ENCODE results near the gene TRIM67. TPM values are rescaled to one million over a fixed set of nuclear protein-coding genes. Genes with fewer than 3 reads are reported as not detected.
"Not testable (repeated sequence)": the region's sequence is repeated elsewhere in the genome, so short reads cannot be mapped to it uniquely, and the experiment has no call there.

Gene TRIM67
- total RNA-seq, 2 donors from 2014 or later: not detected

GRCh38 chr1:231151811-231152210 lies 10.0 kb upstream of the TRIM67 start:
- peaks cover 9% of the 10 kb centered on the region for H3K9me3 ChIP-seq
- no peaks in the 10 kb centered on the region for H3K4me1 ChIP-seq (ENCODE audit: control insufficient read depth in 1 of 2, low read depth in 2 of 2)
- H3K36me3 ChIP-seq: no peaks in the 10 kb centered on the region
- ATAC-seq (ENCODE audit: insufficient number of reproducible peaks, low FRiP score, low read depth) (no peak), DNase-seq (ENCODE audit: low spot score) (no peak)
- no peaks in the 10 kb centered on the region for H3K27me3 ChIP-seq (replicated peaks; ENCODE audit: insufficient read depth)
- no peak overlapping the region for H3K4me3 ChIP-seq
- H3K27ac ChIP-seq: no peak overlapping the region
- no peak for TF ChIP-seq CTCF (IDR thresholded peaks at IDR 0.05)

- no peaks in the 10 kb centered on the region for H3K4me1 ChIP-seq (ENCODE audit: control insufficient read depth in 1 of 2, low read depth in 2 of 2)
- no peaks in the 10 kb centered on the region for H3K36me3 ChIP-seq
- DNase-seq (ENCODE audit: low spot score) (no peak), ATAC-seq (ENCODE audit: insufficient number of reproducible peaks, low FRiP score, low read depth) (no peak)
- peaks cover 9% of the 10 kb centered on the region for H3K9me3 ChIP-seq
- no peak overlapping the region for H3K4me3 ChIP-seq
- no peaks in the 10 kb centered on the region for H3K27me3 ChIP-seq (replicated peaks; ENCODE audit: insufficient read depth)
- no peak overlapping the region for H3K27ac ChIP-seq
- TF ChIP-seq CTCF (IDR thresholded peaks at IDR 0.05): no peak
Measured at GRCh38 chr1:231153726-231154125, 8.1 kb upstream of the TRIM67 start.

GRCh38 chr1:231155808-231156207 lies 6.0 kb upstream of the TRIM67 start:
- Histone ChIP-seq H3K27me3 (replicated peaks; ENCODE audit: insufficient read depth) (peaks cover 7% of the 10 kb centered on the region), H3K9me3 (peaks cover 9% of the 10 kb centered on the region), H3K4me1 (ENCODE audit: control insufficient read depth in 1 of 2, low read depth in 2 of 2) (peaks cover 0 to under 1% of the 10 kb centered on the region in 2 donors), H3K36me3 (no peaks in the 10 kb centered on the region), H3K27ac (no peak overlapping the region), H3K4me3 (no peak overlapping the region)
- TF ChIP-seq CTCF (IDR thresholded peaks at IDR 0.05): no peak
- no peak for DNase-seq (ENCODE audit: low spot score)
- ATAC-seq (ENCODE audit: insufficient number of reproducible peaks, low FRiP score, low read depth): no peak

GRCh38 chr1:231157311-231157710 lies 4.5 kb upstream of the TRIM67 start:
- Histone ChIP-seq H3K9me3 (peaks cover under 1% of the 10 kb centered on the region), H3K4me1 (ENCODE audit: control insufficient read depth in 1 of 2, low read depth in 2 of 2) (peaks cover 11 to 15% of the 10 kb centered on the region in 2 donors), H3K27me3 (replicated peaks; ENCODE audit: insufficient read depth) (peaks cover 7% of the 10 kb centered on the region), H3K36me3 (no peaks in the 10 kb centered on the region), H3K27ac (no peak overlapping the region), H3K4me3 (no peak overlapping the region)
- TF ChIP-seq CTCF (IDR thresholded peaks at IDR 0.05): no peak
- ATAC-seq (ENCODE audit: insufficient number of reproducible peaks, low FRiP score, low read depth) (no peak), DNase-seq (ENCODE audit: low spot score) (no peak)

DNA sequence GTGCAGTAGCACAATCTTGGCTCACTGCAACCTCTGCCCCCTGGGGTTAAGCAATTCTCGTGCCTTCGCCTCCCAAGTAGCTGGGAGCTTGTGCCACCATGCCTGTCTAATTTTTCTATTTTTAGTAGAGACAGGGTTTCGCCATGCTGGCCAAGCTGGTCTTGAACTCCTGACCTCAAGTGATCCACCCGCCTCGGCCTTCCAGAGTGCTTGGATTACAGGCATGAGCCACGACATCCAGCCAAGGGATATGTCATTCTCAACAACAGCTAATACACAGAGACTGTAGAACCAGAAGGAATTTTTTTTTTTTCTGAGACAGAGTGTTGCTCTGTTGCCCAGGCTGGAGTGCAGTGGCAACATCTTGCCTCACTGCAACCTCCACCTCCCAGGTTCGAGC lies 3.7 kb upstream of the TRIM67 start:
- not testable (repeated sequence) for H3K27me3 ChIP-seq (replicated peaks; ENCODE audit: insufficient read depth)

More for the DNA sequence above, 3.7 kb upstream of the TRIM67 start:
- ATAC-seq (ENCODE audit: insufficient number of reproducible peaks, low FRiP score, low read depth); H3K9me3 ChIP-seq; DNase-seq (ENCODE audit: low spot score); H3K36me3 ChIP-seq; H3K4me3 ChIP-seq; H3K27ac ChIP-seq: not testable (repeated sequence)
- H3K4me1 ChIP-seq (ENCODE audit: control insufficient read depth in 1 of 2, low read depth in 2 of 2): peaks cover 18 to 24% of the 10 kb centered on the region in 2 donors
